Vagina (tissue), 2 donors: ENCODE data around the gene SPATA16. TPM values are rescaled to one million over a fixed set of nuclear protein-coding genes. Genes with fewer than 3 reads are reported as not detected.
"Not testable (repeated sequence)": the region's sequence is repeated elsewhere in the genome, so short reads cannot be mapped to it uniquely, and the experiment has no call there.

Source experiments
- DNase-seq, 2 donors: peaks; one replicate each; pipeline ENCODE4 v3.0.0-alpha.2; 2017; ENCODE audit errors: extremely low spot score in 2 of 2
- H3K27ac ChIP-seq: fragments of 200-600 bp; sonication (generic); one replicate; pipeline ENCODE4 v1.5.1; 2019
- H3K27me3 ChIP-seq: fragments of 200-600 bp; sonication (generic); one replicate; pipeline ENCODE4 v1.5.1; 2019
- H3K36me3 ChIP-seq, 2 donors: fragments of 200-600 bp; sonication (generic); one replicate each; pipeline ENCODE4 v1.5.1; 2017 to 2019
- H3K4me1 ChIP-seq: fragments of 200-600 bp; sonication (generic); one replicate; pipeline ENCODE4 v1.5.1; 2019
- H3K4me3 ChIP-seq, 2 donors: fragments of 200-600 bp; sonication (generic); 1 replicate in 1 of 2; 2 replicates in 1 of 2; pipeline ENCODE4 v1.5.1; 2016 to 2019
- H3K9me3 ChIP-seq: fragments of 200-600 bp; sonication (generic); one replicate; pipeline ENCODE4 v1.5.1; 2019
- CTCF ChIP-seq, 3 experiments: fragments of 450-650 bp in 2 of 3; fragments of 200-600 bp in 1 of 3; sonication (generic) in 1 of 3; IDR thresholded peaks; one replicate each; pipeline ENCODE4 v1.5.1; 2017 to 2019; ENCODE audit warnings: antibody characterized with exemption in 3 of 3, mild to moderate bottlenecking in 2 of 3, moderate library complexity in 2 of 3
- POLR2A ChIP-seq, 2 donors: fragments of 450-650 bp; IDR thresholded peaks; one replicate each; pipeline ENCODE4 v1.6.1; 2017; ENCODE audit warnings: antibody characterized with exemption in 2 of 2, mild to moderate bottlenecking in 2 of 2, moderate library complexity in 2 of 2
- POLR2AphosphoS5 ChIP-seq, 2 donors: sonication (generic); formaldehyde crosslinking; IDR thresholded peaks; one replicate each; pipeline ENCODE4 v1.9.0; 2017; ENCODE audit warnings: antibody characterized with exemption in 2 of 2, mild to moderate bottlenecking in 2 of 2, low read depth in 1 of 2; ENCODE audit not compliant: insufficient read depth in 1 of 2
- intact Hi-C: fragments of 100-400 bp; cut with DNase I; formaldehyde crosslinking; loops from one replicate; pipeline ENCODE4 v1.15.1; 2023
- total RNA-seq: library from RNA; depleted of rRNA; stranded (reverse); fragments of >200 nt; gene quantifications from one replicate; pipeline ENCODE4 v1.2.3, GENCODE V29; 2016

Gene SPATA16
- total RNA-seq, 1 donor from 2014 or later = not detected

DNA sequence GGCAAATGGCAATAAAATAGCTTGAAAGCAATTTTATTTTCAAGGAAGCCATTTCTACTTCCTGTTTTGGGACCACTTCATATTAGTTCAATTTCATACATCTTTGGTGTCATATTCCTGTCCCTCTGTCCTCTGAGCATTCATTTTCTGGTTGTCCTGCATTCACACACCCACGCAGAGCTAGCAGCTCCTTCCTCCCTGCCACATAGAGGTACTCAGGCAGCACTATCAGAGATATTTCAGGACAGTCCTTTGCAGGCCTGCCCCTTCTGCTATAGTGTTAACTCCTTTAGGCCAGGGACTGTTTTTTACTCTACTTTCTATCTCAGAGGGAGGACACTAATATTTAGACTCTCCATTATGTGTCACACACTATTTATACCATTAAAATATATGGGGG is 258.5 kb downstream of the SPATA16 start:
- no peaks in the 10 kb centered on the region for H3K36me3 ChIP-seq
- H3K27ac ChIP-seq = no peak overlapping the region
- DNase-seq = no peak
- TF ChIP-seq POLR2A (IDR thresholded peaks at IDR 0.05) = no peak
- TF ChIP-seq CTCF (IDR thresholded peaks at IDR 0.05) = no peak
- TF ChIP-seq POLR2AphosphoS5 (IDR thresholded peaks at IDR 0.05; ENCODE audit: insufficient read depth in 1 of 2, low read depth in 1 of 2) = no peak
- no peaks in the 10 kb centered on the region for H3K9me3 ChIP-seq
- intact Hi-C loops = no loop called here
- H3K27me3 ChIP-seq = no peaks in the 10 kb centered on the region
- no peaks in the 10 kb centered on the region for H3K4me1 ChIP-seq
- no peak overlapping the region for H3K4me3 ChIP-seq

DNA sequence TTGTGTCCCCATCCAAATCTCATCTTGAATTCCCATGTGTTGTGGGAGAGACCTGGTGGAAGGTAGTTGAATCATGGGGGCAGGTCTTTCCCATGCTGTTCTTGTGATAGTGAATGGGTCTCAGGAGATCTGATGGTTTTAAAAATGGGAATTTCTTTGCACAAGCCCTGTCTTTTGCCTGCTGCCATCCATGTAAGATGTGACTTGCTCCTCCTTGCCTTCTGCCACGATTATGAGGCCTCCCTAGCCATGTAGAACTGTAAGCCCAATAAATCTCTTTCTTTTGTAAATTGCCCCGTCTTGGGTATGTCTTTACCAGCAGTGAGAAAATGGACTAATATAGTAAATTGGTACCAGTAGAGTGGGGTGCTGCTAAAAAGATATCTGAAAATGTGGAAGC is 261.7 kb downstream of the SPATA16 start:
- H3K27me3 ChIP-seq, H3K27ac ChIP-seq, H3K4me1 ChIP-seq, DNase-seq, intact Hi-C loops, H3K9me3 ChIP-seq, H3K36me3 ChIP-seq, H3K4me3 ChIP-seq: not testable (repeated sequence)

DNA sequence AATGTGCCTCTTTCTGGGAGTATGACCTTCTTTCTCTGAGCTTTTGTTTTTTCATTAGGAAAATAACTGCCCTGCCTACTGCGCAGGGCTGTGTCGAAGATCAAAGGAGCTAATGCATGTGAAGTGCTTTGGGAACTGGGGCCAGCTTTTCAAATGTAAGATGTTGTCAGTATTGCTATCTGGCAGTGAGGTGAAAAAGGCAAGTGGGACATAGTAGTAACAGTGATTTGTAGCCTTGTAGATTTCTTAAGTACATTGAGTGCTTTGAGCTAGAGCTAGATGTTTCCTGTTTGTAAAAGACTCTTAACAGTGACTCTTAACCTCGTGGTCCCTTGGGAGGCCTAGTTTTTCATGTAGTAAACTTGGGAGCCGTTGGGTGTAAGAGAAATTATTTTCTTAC is 264.0 kb downstream of the SPATA16 start:
- H3K4me3 ChIP-seq = no peak overlapping the region
- H3K27me3 ChIP-seq = no peaks in the 10 kb centered on the region
- no peak for DNase-seq
- no peak for TF ChIP-seq POLR2A (IDR thresholded peaks at IDR 0.05)
- TF ChIP-seq CTCF (IDR thresholded peaks at IDR 0.05) = no peak
- no peak for TF ChIP-seq POLR2AphosphoS5 (IDR thresholded peaks at IDR 0.05; ENCODE audit: insufficient read depth in 1 of 2, low read depth in 1 of 2)
- no peak overlapping the region for H3K27ac ChIP-seq
- no peaks in the 10 kb centered on the region for H3K9me3 ChIP-seq
- no peaks in the 10 kb centered on the region for H3K4me1 ChIP-seq
- H3K36me3 ChIP-seq = no peaks in the 10 kb centered on the region
- intact Hi-C loops = no loop called here

GRCh38 chr3:172876297-172876696 is 264.7 kb downstream of the SPATA16 start:
- Histone ChIP-seq H3K27ac (no peak overlapping the region), H3K4me1 (no peaks in the 10 kb centered on the region), H3K4me3 (no peak overlapping the region), H3K36me3 (no peaks in the 10 kb centered on the region), H3K9me3 (no peaks in the 10 kb centered on the region), H3K27me3 (no peaks in the 10 kb centered on the region)
- no peak for DNase-seq
- intact Hi-C loops = no loop called here
- no peak for TF ChIP-seq POLR2AphosphoS5 (IDR thresholded peaks at IDR 0.05; ENCODE audit: insufficient read depth in 1 of 2, low read depth in 1 of 2)
- no peak for TF ChIP-seq CTCF (IDR thresholded peaks at IDR 0.05)
- no peak for TF ChIP-seq POLR2A (IDR thresholded peaks at IDR 0.05)

DNA sequence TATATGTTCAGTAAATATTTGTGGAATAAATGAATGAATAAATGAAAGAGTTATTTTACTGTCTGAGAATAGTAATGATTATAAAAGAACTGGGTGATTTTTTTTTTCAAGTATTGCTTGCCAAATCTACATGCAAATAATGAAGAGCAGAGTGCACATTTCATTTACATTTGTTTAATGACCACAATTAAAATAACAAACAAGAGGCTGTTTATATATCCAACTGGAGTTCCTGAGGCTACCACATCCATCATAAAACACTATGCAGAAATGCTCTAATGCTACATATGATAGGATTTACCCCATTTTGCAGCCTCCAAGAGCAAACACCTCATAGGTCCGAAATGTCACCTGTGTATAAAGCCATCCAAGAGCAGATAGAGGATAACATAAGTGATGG is 266.0 kb downstream of the SPATA16 start:
- no peaks in the 10 kb centered on the region for H3K9me3 ChIP-seq
- no peak for DNase-seq
- no peaks in the 10 kb centered on the region for H3K36me3 ChIP-seq
- H3K27ac ChIP-seq = no peak overlapping the region
- H3K4me1 ChIP-seq = peaks cover 2% of the 10 kb centered on the region
- no peak overlapping the region for H3K4me3 ChIP-seq
- no peak for TF ChIP-seq CTCF (IDR thresholded peaks at IDR 0.05)
- no peak for TF ChIP-seq POLR2AphosphoS5 (IDR thresholded peaks at IDR 0.05; ENCODE audit: insufficient read depth in 1 of 2, low read depth in 1 of 2)
- TF ChIP-seq POLR2A (IDR thresholded peaks at IDR 0.05) = no peak
- intact Hi-C loops = no loop called here
- no peaks in the 10 kb centered on the region for H3K27me3 ChIP-seq
